Peyer's patch (tissue), 4 donors: ENCODE measurements around the gene PGLYRP3. TPM values are rescaled to one million over a fixed set of nuclear protein-coding genes. Genes with fewer than 3 reads are reported as not detected.
A peak's percentile ranks its signal among the peaks of the same experiment; 100 is the strongest.
"Not testable (repeated sequence)": the region's sequence is repeated elsewhere in the genome, so short reads cannot be mapped to it uniquely, and the experiment has no call there.

Source experiments
- DNase-seq, 3 donors: peaks; one replicate each; pipeline ENCODE4 v3.0.0-alpha.2; 2017 to 2019
- H3K27ac ChIP-seq, 4 donors: fragments of 200-600 bp; sonication (generic); one replicate each; pipeline ENCODE4 v1.5.1; 2016 to 2019
- H3K27me3 ChIP-seq, 2 donors: fragments of 200-600 bp; sonication (generic); one replicate each; pipeline ENCODE4 v1.5.1; 2019
- H3K36me3 ChIP-seq, 3 donors: fragments of 200-600 bp; sonication (generic); one replicate each; pipeline ENCODE4 v1.5.1; 2016 to 2019
- H3K4me1 ChIP-seq, 4 donors: fragments of 200-600 bp; sonication (generic); one replicate each; pipeline ENCODE4 v1.5.1; 2016 to 2019
- H3K4me3 ChIP-seq, 4 donors: fragments of 200-600 bp; sonication (generic); 1 replicate in 3 of 4; 2 replicates in 1 of 4; pipeline ENCODE4 v1.5.1; 2016 to 2019; ENCODE audit warnings: mild to moderate bottlenecking in 1 of 4
- H3K9me3 ChIP-seq, 4 donors: fragments of 200-600 bp; sonication (generic); one replicate each; pipeline ENCODE4 v1.5.1; 2016 to 2019; ENCODE audit warnings: mild to moderate bottlenecking in 1 of 4
- POLR2A ChIP-seq, 2 donors: fragments of 450-650 bp; IDR thresholded peaks; one replicate each; pipeline ENCODE4 v1.5.1; 2017; ENCODE audit warnings: antibody characterized with exemption in 2 of 2, mild to moderate bottlenecking in 2 of 2, moderate library complexity in 2 of 2
- total RNA-seq, 4 donors: library from RNA; depleted of rRNA; stranded (reverse); fragments of >200 nt; gene quantifications; one replicate each; pipeline ENCODE4 v1.1.0, GENCODE V29; 2016
- TF ChIP-seq, protein P1 (sequence below), 6 experiments: fragments of 450-650 bp in 4 of 6; fragments of 200-600 bp in 2 of 6; sonication (generic) in 1 of 6; IDR thresholded peaks; one replicate each; pipeline ENCODE4 v1.5.1; 2017 to 2019; ENCODE audit warnings: antibody characterized with exemption in 6 of 6, mild to moderate bottlenecking in 3 of 6, moderate library complexity in 1 of 6

Gene PGLYRP3
- total RNA-seq, 4 donors from 2014 or later = not detected

GRCh38 chr1:153349363-153350320 is 36.9 kb upstream of the PGLYRP3 start:
- Histone ChIP-seq H3K27ac (no peak overlapping the region), H3K4me1 (peaks cover 0 to 12% (median under 1%) of the 10 kb centered on the region in 4 donors), H3K4me3 (no peak overlapping the region), H3K27me3 (no peaks in the 10 kb centered on the region), H3K36me3 (no peaks in the 10 kb centered on the region), H3K9me3 (no peaks in the 10 kb centered on the region)
- DNase-seq = no peak
- no peak for TF ChIP-seq POLR2A (IDR thresholded peaks at IDR 0.05)

- peaks cover 0 to 12% (median 4%) of the 10 kb centered on the region in 4 donors for H3K4me1 ChIP-seq
- no peak for DNase-seq
- H3K27ac ChIP-seq = no peak within 1 kb of the TSS
- H3K4me3 ChIP-seq = no peak within 1 kb of the TSS
- no peaks in the 10 kb centered on the region for H3K27me3 ChIP-seq
- H3K36me3 ChIP-seq = no peaks in the 10 kb centered on the region
- H3K9me3 ChIP-seq = no peaks in the 10 kb centered on the region
- TF ChIP-seq, protein P1, sequence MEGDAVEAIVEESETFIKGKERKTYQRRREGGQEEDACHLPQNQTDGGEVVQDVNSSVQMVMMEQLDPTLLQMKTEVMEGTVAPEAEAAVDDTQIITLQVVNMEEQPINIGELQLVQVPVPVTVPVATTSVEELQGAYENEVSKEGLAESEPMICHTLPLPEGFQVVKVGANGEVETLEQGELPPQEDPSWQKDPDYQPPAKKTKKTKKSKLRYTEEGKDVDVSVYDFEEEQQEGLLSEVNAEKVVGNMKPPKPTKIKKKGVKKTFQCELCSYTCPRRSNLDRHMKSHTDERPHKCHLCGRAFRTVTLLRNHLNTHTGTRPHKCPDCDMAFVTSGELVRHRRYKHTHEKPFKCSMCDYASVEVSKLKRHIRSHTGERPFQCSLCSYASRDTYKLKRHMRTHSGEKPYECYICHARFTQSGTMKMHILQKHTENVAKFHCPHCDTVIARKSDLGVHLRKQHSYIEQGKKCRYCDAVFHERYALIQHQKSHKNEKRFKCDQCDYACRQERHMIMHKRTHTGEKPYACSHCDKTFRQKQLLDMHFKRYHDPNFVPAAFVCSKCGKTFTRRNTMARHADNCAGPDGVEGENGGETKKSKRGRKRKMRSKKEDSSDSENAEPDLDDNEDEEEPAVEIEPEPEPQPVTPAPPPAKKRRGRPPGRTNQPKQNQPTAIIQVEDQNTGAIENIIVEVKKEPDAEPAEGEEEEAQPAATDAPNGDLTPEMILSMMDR (IDR thresholded peaks at IDR 0.05) = peak in 1 of 6 experiments; percentile 10
- TF ChIP-seq POLR2A (IDR thresholded peaks at IDR 0.05) = no peak
Observed at GRCh38 chr1:153348511-153349362, 36.0 kb upstream of the PGLYRP3 start, which contains the start of gene PGLYRP4. TSS of gene PGLYRP4 (minus strand) at chr1:153348841. CDS start at chr1:153347932, 909 bp downstream.

- no peak overlapping the region for H3K27ac ChIP-seq
- H3K4me1 ChIP-seq = peaks cover 0 to 14% (median 6%) of the 10 kb centered on the region in 4 donors
- no peaks in the 10 kb centered on the region for H3K36me3 ChIP-seq
- no peak for DNase-seq
- H3K4me3 ChIP-seq = no peak overlapping the region
- no peaks in the 10 kb centered on the region for H3K27me3 ChIP-seq
- H3K9me3 ChIP-seq = no peaks in the 10 kb centered on the region
- TF ChIP-seq, protein P1 (IDR thresholded peaks at IDR 0.05) = no peak
- no peak for TF ChIP-seq POLR2A (IDR thresholded peaks at IDR 0.05)
Observed at GRCh38 chr1:153347856-153348255, 35.1 kb upstream of the PGLYRP3 start.

- H3K4me3 ChIP-seq, H3K36me3 ChIP-seq, DNase-seq, H3K27me3 ChIP-seq, H3K9me3 ChIP-seq, H3K27ac ChIP-seq: not testable (repeated sequence)
- peaks cover 0 to 14% (median 6%) of the 10 kb centered on the region in 4 donors for H3K4me1 ChIP-seq
Observed at GRCh38 chr1:153347049-153347448, 34.3 kb upstream of the PGLYRP3 start.

GRCh38 chr1:153346077-153346723 is 33.4 kb upstream of the PGLYRP3 start:
- DNase-seq = no peak
- Histone ChIP-seq H3K4me1 (peaks cover 0 to 14% (median 6%) of the 10 kb centered on the region in 4 donors), H3K27ac (no peak overlapping the region), H3K9me3 (no peaks in the 10 kb centered on the region), H3K36me3 (no peaks in the 10 kb centered on the region), H3K27me3 (no peaks in the 10 kb centered on the region), H3K4me3 (no peak overlapping the region)
- TF ChIP-seq, protein P1 (IDR thresholded peaks at IDR 0.05) = no peak
- no peak for TF ChIP-seq POLR2A (IDR thresholded peaks at IDR 0.05)
